H1 (cell line): ENCODE results near the gene CD4.

Experiments used
- EGR1 ChIP-seq: IDR thresholded peaks from 2 replicates; pipeline ENCODE4 v1.6.1; 2011; ENCODE audit warnings: low read depth, low read length, borderline replicate concordance
- POLR2A ChIP-seq, 2 experiments: IDR thresholded peaks; 1 replicate in 1 of 2; 2 replicates in 1 of 2; pipeline ENCODE4 v1.6.1; 2011; ENCODE audit warnings: low read depth in 2 of 2, low read length in 2 of 2, mild to moderate bottlenecking in 2 of 2; ENCODE audit errors: control extremely low read depth in 1 of 2
- RAD21 ChIP-seq, 2 experiments: IDR thresholded peaks in 1 of 2; conservative IDR thresholded peaks in 1 of 2; 2 replicates each; pipeline ENCODE4 v1.6.1; 2011; ENCODE audit warnings: low read depth in 2 of 2, low read length in 2 of 2, improper control_type of control experiment in 1 of 2, inconsistent platforms in 1 of 2, mild to moderate bottlenecking in 1 of 2, moderate library complexity in 1 of 2
- RFX5 ChIP-seq: IDR thresholded peaks from 2 replicates; pipeline ENCODE4 v1.6.1; 2011; ENCODE audit warnings: low read depth, low read length, improper control_type of control experiment, borderline replicate concordance
- TAF7 ChIP-seq: optimal IDR thresholded peaks from 2 replicates; pipeline ENCODE3; 2011; ENCODE audit warnings: low read depth, mild to moderate bottlenecking, inconsistent platforms, low read length, moderate library complexity, borderline replicate concordance
- TF ChIP-seq, protein P1 (sequence below): IDR thresholded peaks from 2 replicates; pipeline ENCODE4 v1.6.1; 2011; ENCODE audit warnings: low read length, improper control_type of control experiment
- TF ChIP-seq, protein P2 (sequence below), 3 experiments: IDR thresholded peaks; 1 replicate in 2 of 3; 2 replicates in 1 of 3; pipeline versions ENCODE4 v1.5.1 to v1.6.1; 2011; ENCODE audit warnings: low read length in 3 of 3, mild to moderate bottlenecking in 3 of 3, inconsistent platforms in 2 of 3, low read depth in 1 of 3, moderate library complexity in 1 of 3; ENCODE audit not compliant: insufficient read depth in 1 of 3; ENCODE audit errors: control extremely low read depth in 1 of 3

DNA sequence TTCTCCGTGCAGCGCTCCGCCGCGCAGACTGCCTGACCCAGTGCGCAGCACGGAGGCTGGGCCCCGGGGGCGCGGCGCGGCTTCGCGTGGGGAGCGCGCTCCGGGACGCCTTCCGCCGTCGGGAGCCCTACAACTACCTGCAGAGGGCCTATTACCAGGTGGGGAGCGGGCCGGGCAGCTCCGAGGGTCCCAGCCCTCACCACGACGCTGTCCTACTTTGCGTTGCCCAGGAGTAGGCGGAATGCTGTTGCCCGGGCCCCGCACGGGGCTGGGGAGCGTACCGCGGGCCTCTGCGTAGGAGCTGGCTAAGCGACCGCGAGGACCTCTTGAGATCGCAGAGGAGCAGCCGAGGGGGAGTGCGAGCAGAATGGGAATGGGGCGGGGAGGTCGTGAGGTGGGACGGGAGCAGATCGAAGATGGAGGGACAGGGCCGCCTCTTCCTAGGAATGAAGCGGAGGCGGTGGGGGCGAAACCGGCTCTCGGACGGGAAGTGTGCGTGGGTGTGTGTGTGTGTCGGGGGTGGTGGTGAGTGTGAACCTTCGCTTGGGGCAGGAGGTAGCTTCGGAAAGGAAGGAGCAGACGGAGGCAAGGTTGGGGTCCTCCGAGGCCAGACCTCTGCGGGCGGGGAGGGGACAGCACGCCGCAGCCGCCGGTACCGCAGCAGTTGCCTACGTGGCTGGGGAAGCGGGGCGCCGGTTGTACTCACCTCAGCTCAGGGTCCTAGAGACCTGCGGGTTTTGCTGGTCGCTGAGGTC lies 39.6 kb downstream of the CD4 start:
- TF ChIP-seq POLR2A (IDR thresholded peaks at IDR 0.05; ENCODE audit: control extremely low read depth in 1 of 2, low read depth in 2 of 2, low read length in 2 of 2) (peak in 1 of 2 experiments; percentile 78; a peak in 2 of 3 replicates), EGR1 (peak; percentile 56; the same call in 1 of the 2 replicates), RFX5 (no peak), TAF7 (no peak), RAD21 (IDR thresholded peaks at IDR 0.05 in 1 of 2, conservative IDR thresholded peaks at IDR 0.05 in 1 of 2; ENCODE audit: low read depth in 2 of 2, low read length in 2 of 2) (no peak)
- TF ChIP-seq, protein P1, sequence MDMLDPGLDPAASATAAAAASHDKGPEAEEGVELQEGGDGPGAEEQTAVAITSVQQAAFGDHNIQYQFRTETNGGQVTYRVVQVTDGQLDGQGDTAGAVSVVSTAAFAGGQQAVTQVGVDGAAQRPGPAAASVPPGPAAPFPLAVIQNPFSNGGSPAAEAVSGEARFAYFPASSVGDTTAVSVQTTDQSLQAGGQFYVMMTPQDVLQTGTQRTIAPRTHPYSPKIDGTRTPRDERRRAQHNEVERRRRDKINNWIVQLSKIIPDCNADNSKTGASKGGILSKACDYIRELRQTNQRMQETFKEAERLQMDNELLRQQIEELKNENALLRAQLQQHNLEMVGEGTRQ: no peak
- TF ChIP-seq, protein P2, sequence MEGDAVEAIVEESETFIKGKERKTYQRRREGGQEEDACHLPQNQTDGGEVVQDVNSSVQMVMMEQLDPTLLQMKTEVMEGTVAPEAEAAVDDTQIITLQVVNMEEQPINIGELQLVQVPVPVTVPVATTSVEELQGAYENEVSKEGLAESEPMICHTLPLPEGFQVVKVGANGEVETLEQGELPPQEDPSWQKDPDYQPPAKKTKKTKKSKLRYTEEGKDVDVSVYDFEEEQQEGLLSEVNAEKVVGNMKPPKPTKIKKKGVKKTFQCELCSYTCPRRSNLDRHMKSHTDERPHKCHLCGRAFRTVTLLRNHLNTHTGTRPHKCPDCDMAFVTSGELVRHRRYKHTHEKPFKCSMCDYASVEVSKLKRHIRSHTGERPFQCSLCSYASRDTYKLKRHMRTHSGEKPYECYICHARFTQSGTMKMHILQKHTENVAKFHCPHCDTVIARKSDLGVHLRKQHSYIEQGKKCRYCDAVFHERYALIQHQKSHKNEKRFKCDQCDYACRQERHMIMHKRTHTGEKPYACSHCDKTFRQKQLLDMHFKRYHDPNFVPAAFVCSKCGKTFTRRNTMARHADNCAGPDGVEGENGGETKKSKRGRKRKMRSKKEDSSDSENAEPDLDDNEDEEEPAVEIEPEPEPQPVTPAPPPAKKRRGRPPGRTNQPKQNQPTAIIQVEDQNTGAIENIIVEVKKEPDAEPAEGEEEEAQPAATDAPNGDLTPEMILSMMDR (IDR thresholded peaks at IDR 0.05; ENCODE audit: control extremely low read depth in 1 of 3, insufficient read depth in 1 of 3, low read depth in 1 of 3, low read length in 3 of 3): no peak
